ENCODE results near the gene ANXA6. TPM values are rescaled to one million over a fixed set of nuclear protein-coding genes. Genes with fewer than 3 reads are reported as not detected.

The ANXA6 gene
- total RNA-seq, 1 donor from 2014 or later, result 222 TPM

- ATAC-seq (peak; percentile 68), DNase-seq (ENCODE audit: missing footprints) (peak; percentile 88)
- intact Hi-C loops (cut with DNase I), result loop anchor here (1.0 to 2.0 kb wide), 3 partner anchors 35 to 115 kb away; partner anchors contain the start of gene TNIP1
Observed at GRCh38 chr5:151115272-151115905, 42.2 kb downstream of the ANXA6 start.

- ATAC-seq (no peak), DNase-seq (ENCODE audit: missing footprints) (no peak)
- intact Hi-C loops (cut with DNase I), result loop anchor here (2.0 kb wide), 2 partner anchors 33 to 113 kb away; partner anchors contain the start of gene TNIP1
Observed at GRCh38 chr5:151113651-151114050, 43.9 kb downstream of the ANXA6 start.

GRCh38 chr5:151110992-151111391 is 46.6 kb downstream of the ANXA6 start:
- no peak for DNase-seq (ENCODE audit: missing footprints)
- no peak for ATAC-seq
- intact Hi-C loops (cut with DNase I), result no loop called here

- ATAC-seq (peak; percentile 38), DNase-seq (ENCODE audit: missing footprints) (no peak)
- intact Hi-C loops (cut with DNase I), result no loop called here
Observed at GRCh38 chr5:151110122-151110681, 47.4 kb downstream of the ANXA6 start.

GRCh38 chr5:151108566-151108965 is 49.0 kb downstream of the ANXA6 start:
- intact Hi-C loops (cut with DNase I), result no loop called here
- DNase-seq (ENCODE audit: missing footprints) (no peak), ATAC-seq (no peak)

DNA sequence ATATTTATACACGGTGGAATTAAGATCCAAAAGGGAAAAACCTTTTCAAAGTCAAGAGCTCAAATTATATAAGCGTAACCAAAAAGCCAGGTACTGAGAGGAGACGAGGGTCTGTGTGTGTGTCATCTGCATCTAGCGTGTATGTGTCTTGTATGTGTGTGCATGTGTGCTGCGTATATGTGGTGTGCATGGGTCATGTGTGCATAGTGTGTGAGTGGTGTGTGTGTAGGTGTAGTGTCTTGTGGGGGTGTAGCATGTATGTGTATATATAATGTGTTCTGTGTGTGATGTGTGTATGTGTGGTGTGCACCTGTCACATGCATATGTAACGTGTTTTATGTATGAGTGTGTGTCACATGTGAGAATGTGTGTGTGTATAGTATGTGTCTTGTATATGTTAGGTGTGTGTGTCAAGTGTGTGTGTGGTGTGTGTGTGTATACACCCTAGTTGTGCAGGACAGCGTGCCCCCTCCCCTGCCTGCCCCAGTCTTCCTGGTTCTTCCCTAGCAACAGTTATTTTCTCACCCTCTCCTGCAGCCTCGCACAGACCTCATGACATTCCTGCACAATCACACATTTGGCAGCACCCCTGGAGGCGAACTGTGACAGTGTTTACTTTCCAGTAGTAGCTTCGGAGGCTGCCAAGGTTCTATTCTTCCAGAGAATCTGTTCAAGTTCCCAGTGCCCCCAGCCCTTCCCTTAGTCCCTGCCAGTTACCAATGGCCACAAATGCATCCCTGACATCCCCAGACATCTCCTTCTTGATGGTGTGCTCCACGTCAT is 49.6 kb downstream of the ANXA6 start:
- ATAC-seq (peak; percentile 58), DNase-seq (ENCODE audit: missing footprints) (no peak)
- intact Hi-C loops (cut with DNase I), result no loop called here

- no peak for DNase-seq (ENCODE audit: missing footprints)
- ATAC-seq, result no peak
- intact Hi-C loops (cut with DNase I), result no loop called here
Observed at GRCh38 chr5:151107084-151107483, 50.5 kb downstream of the ANXA6 start.

DNA sequence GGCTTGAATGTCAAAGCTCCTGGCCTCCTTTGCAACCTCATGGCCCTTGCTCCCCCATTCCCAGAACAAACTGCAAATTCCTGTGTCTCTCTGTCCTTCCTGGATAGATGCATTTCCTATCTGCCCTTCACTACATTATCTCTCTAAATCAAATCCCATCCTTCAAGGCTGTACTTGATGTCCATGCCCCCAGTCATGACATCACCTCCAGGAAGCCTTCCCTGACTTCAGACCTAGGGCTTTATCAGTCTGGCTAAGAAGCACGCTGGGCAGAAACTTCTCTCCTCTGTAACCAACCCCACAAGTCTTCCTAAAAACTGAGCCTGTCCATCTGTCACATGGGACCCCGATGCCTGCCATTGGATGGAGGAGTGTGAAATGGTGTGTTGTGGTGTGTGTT is 51.1 kb downstream of the ANXA6 start:
- ATAC-seq (no peak), DNase-seq (ENCODE audit: missing footprints) (no peak)
- intact Hi-C loops (cut with DNase I), result no loop called here

DNA sequence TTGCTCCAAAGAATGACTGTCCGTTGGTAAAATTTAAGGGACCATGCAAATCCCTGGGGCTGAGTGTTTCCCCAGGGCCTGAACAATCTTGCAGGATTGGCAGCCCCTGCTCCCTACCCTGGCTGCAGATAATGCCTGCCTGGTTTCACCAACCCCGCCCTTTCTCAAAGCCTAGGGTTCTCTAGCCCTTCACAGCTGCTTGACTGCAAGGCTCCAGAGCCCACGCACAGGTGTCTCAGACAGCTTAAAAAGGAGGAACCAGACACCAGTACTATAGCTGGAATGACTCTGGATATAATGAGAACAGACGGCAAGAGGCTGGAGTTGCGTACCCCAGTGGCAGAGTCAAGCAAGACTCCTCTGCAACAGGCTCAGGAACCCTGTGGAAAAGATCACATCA is 51.5 kb downstream of the ANXA6 start:
- DNase-seq (ENCODE audit: missing footprints), result peak; percentile 18
- intact Hi-C loops (cut with DNase I), result no loop called here
- no peak for ATAC-seq

DNA sequence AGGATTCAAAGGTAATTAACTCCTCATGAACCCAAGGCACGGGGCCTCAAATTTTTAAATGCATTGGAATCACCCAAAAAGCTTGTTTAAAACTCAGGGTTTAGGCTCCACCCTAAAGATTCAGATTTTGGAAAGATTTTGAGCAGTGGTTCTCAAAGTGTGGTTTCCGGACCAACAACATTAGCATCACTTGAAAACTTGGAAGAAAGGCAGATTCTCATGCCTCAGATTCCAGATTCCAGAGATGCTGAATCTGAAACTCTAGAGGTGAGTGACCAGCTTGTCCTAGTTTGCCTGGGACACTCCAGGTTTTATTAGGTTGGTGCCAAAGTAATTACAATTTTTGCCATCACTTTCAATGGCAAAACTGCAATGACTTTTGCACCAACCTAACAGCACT is 52.0 kb downstream of the ANXA6 start:
- intact Hi-C loops (cut with DNase I), result no loop called here
- DNase-seq (ENCODE audit: missing footprints) (no peak), ATAC-seq (no peak)

GRCh38 chr5:151104795-151105194 is 52.8 kb downstream of the ANXA6 start:
- intact Hi-C loops (cut with DNase I), result no loop called here
- ATAC-seq, result peak; percentile 82
- peak; percentile 64 for DNase-seq (ENCODE audit: missing footprints)

- DNase-seq (ENCODE audit: missing footprints) (no peak), ATAC-seq (no peak)
- intact Hi-C loops (cut with DNase I), result no loop called here
Observed at GRCh38 chr5:151101746-151102145, 55.8 kb downstream of the ANXA6 start.

GRCh38 chr5:151101151-151101550 is 56.4 kb downstream of the ANXA6 start:
- DNase-seq (ENCODE audit: missing footprints) (peak; percentile 72), ATAC-seq (no peak)
- intact Hi-C loops (cut with DNase I), result no loop called here

DNA sequence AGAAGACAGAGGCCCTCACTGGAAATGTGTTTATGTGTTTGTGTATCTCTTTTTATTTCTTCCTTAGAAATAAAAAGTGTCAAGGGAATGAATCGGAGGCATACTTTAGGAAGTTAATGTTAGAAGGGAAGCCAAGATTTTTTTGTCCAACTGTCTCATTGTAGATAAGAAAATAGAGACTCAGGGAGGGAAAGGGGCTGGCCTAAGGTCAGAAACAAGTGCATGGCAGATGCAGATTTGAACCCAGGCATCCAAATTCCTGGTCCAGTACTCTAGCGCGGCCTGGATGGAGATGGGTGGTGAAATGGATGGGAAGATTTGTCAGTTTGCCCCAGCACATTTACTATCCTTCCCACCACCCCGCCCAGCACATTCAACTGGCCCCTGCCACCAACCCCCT is 56.9 kb downstream of the ANXA6 start:
- DNase-seq (ENCODE audit: missing footprints) (no peak), ATAC-seq (no peak)
- intact Hi-C loops (cut with DNase I), result no loop called here

DNA sequence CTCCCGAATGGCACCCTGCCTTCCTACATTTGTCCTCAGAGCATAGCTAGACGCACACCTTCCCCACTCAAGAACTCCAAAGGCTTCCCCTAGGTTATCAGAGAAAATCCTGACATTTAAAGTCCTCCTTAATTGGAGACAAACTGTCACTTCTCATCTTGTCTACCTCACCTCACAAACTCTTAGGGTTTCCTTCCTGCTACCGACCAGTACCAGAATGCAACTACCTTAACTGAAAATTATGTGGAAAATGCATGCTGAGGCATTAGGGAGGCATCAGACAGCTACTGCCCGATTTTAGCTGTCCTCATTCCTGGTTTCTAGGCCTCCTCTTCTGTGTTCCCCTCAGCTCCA is 58.8 kb downstream of the ANXA6 start:
- no peak for DNase-seq (ENCODE audit: missing footprints)
- ATAC-seq, result no peak
- intact Hi-C loops (cut with DNase I), result no loop called here

GRCh38 chr5:151097820-151098767 is 59.5 kb downstream of the ANXA6 start:
- DNase-seq (ENCODE audit: missing footprints), result no peak
- ATAC-seq, result no peak
- intact Hi-C loops (cut with DNase I), result no loop called here

DNA sequence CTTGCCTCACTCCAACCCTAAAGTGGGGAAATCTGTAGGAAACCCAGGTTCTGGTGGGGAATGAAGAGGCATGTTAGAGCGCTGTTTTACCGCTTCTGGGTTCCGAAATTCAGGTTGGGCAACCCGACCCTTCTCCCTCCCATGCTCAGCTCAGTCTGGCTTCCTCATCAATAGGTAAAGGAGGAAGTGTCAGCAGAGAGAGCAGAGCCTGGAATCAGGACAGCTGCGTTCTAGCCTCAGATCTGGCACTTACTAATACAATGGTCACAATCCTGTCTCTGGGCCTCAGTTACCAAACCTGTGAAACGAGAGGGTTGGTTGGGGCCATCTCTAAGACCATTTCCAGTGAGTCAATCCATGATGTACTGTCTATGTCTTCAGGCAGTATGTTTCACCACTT is 60.5 kb downstream of the ANXA6 start:
- DNase-seq (ENCODE audit: missing footprints), result no peak
- intact Hi-C loops (cut with DNase I), result no loop called here
- no peak for ATAC-seq

DNA sequence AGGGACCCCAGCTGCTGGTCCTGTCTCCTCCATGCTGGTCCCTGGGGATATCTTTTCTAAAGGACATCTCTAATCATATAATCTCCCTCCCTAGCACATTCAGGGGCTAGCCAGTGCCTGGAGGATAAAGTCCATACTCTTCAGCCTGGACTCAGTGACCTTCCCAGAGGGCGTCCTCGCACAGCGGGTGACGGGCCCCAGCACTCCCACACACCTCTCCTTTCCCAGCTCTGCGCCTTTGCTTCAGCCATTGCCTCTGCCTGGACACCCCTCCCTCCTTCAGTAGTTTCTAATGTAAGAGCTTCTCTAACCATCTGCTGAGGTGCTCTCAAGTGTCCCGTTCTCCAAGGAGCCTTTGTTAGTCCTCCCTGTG is 61.6 kb downstream of the ANXA6 start:
- no peak for DNase-seq (ENCODE audit: missing footprints)
- ATAC-seq, result peak; percentile 9
- intact Hi-C loops (cut with DNase I), result no loop called here

- intact Hi-C loops (cut with DNase I), result no loop called here
- ATAC-seq (peak; percentile 64), DNase-seq (ENCODE audit: missing footprints) (no peak)
Observed at GRCh38 chr5:151095341-151096000, 62.1 kb downstream of the ANXA6 start.
